Neural cell (in vitro differentiated cells): ENCODE measurements around the gene APMAP.

ENCODE experiments used
- CTCF ChIP-seq: fragments of 450-650 bp; IDR thresholded peaks from 2 replicates; pipeline ENCODE4 v1.5.1; 2014; ENCODE audit warnings: antibody characterized with exemption, mild to moderate bottlenecking, moderate library complexity; ENCODE audit not compliant: poor library complexity, severe bottlenecking
- EP300 ChIP-seq: fragments of 450-650 bp; conservative IDR thresholded peaks from 2 replicates; pipeline ENCODE4 v1.6.1; 2014; ENCODE audit warnings: antibody characterized with exemption, mild to moderate bottlenecking, moderate library complexity; ENCODE audit not compliant: poor library complexity, severe bottlenecking
- EZH2 ChIP-seq: fragments of 200-600, 300-800 bp; shearing (Covaris generic), sonication (generic); IDR thresholded peaks from 2 replicates; pipeline ENCODE4 v1.6.1; 2014; ENCODE audit warnings: antibody characterized with exemption, low read length, borderline replicate concordance, mild to moderate bottlenecking; ENCODE audit not compliant: insufficient read depth, poor library complexity, severe bottlenecking
- MXI1 ChIP-seq: fragments of 450-650 bp; conservative IDR thresholded peaks from 2 replicates; pipeline ENCODE4 v1.6.1; 2014; ENCODE audit warnings: antibody characterized with exemption, mild to moderate bottlenecking; ENCODE audit not compliant: poor library complexity, severe bottlenecking
- POLR2AphosphoS5 ChIP-seq: IDR thresholded peaks from 2 replicates; pipeline ENCODE4 v1.6.1; 2012
- RAD21 ChIP-seq: fragments of 450-650 bp; conservative IDR thresholded peaks from 2 replicates; pipeline ENCODE4 v1.6.1; 2014; ENCODE audit warnings: antibody characterized with exemption, mild to moderate bottlenecking, moderate library complexity
- REST ChIP-seq: IDR thresholded peaks from 2 replicates; pipeline ENCODE4 v1.6.1; 2012; ENCODE audit warnings: borderline replicate concordance
- SMC3 ChIP-seq: fragments of 450-650 bp; conservative IDR thresholded peaks from 2 replicates; pipeline ENCODE4 v1.6.1; 2014; ENCODE audit warnings: antibody characterized with exemption, mild to moderate bottlenecking, moderate library complexity; ENCODE audit not compliant: poor library complexity
- TAF1 ChIP-seq: IDR thresholded peaks from 2 replicates; pipeline ENCODE4 v1.6.1; 2012; ENCODE audit warnings: low read depth

- TF ChIP-seq RAD21 = no peak
- no peak for TF ChIP-seq CTCF
- no peak for TF ChIP-seq MXI1
- TF ChIP-seq SMC3 = no peak
- no peak for TF ChIP-seq POLR2AphosphoS5
- TF ChIP-seq EZH2 = no peak
- TF ChIP-seq TAF1 = no peak
- TF ChIP-seq EP300 = no peak
- no peak for TF ChIP-seq REST
Observed at GRCh38 chr20:25039697-25040437, 47.3 kb upstream of the APMAP start.
